Ishikawa (cell line): ENCODE results near the gene SLCO3A1.

Source experiments
- CEBPB ChIP-seq: IDR thresholded peaks from 2 replicates; pipeline ENCODE4 v1.6.1; 2012
- CREB1 ChIP-seq: IDR thresholded peaks from 2 replicates; pipeline ENCODE4 v1.6.1; 2012; ENCODE audit warnings: low read depth
- EGR1 ChIP-seq: IDR thresholded peaks from 2 replicates; pipeline ENCODE4 v1.6.1; 2012
- EP300 ChIP-seq: IDR thresholded peaks from 2 replicates; pipeline ENCODE4 v1.6.1; 2012; ENCODE audit warnings: borderline replicate concordance
- MAX ChIP-seq: IDR thresholded peaks from 2 replicates; pipeline ENCODE4 v1.6.1; 2012
- NFIC ChIP-seq: IDR thresholded peaks from 2 replicates; pipeline ENCODE4 v1.6.1; 2012
- RAD21 ChIP-seq: IDR thresholded peaks from 2 replicates; pipeline ENCODE4 v1.6.1; 2012; ENCODE audit warnings: low read depth
- REST ChIP-seq: IDR thresholded peaks from 2 replicates; pipeline ENCODE4 v1.6.1; 2012; ENCODE audit warnings: low read depth, mild to moderate bottlenecking
- TAF1 ChIP-seq: IDR thresholded peaks from 2 replicates; pipeline ENCODE4 v1.6.1; 2012; ENCODE audit warnings: low read depth, mild to moderate bottlenecking
- TCF12 ChIP-seq: IDR thresholded peaks from 2 replicates; pipeline ENCODE4 v1.6.1; 2012; ENCODE audit warnings: low read depth
- TEAD4 ChIP-seq: IDR thresholded peaks from 2 replicates; pipeline ENCODE4 v1.6.1; 2012
- YY1 ChIP-seq: IDR thresholded peaks from 2 replicates; pipeline ENCODE4 v1.6.1; 2012; ENCODE audit warnings: low read depth
- ZBTB7A ChIP-seq: IDR thresholded peaks from 2 replicates; pipeline ENCODE4 v1.6.1; 2012; ENCODE audit warnings: low read depth

DNA sequence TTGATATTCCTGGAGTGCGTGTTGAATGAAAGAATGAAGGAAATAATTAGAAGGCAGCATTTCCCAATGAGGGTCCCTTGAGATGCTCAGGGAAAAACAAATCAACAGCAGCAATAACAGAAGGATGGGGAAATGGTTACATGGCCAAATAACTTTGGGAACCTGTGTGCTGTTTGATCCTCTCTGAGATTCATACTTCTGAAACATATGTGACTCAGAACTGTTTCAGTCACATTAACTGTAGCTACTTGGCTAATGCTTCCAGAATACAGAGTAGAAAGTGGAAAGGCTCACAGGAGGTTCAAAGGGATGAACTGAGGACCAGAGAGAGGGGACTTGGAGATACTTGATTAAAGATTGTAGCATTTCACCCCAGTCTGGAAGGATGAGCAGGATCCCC is 258.2 kb downstream of the SLCO3A1 start:
- TF ChIP-seq CREB1 (no peak), REST (no peak), YY1 (no peak), TCF12 (no peak), EGR1 (no peak), RAD21 (no peak), EP300 (no peak), NFIC (no peak), TEAD4 (no peak), MAX (no peak), ZBTB7A (no peak), CEBPB (no peak), TAF1 (no peak)
